Effector memory CD8-positive, alpha-beta T cell (primary cell): ENCODE measurements around the gene RBM22.

Experiments used
- ATAC-seq: fragments of 150-1000 bp; cut with Tn5 transposase; replicated peaks from 2 replicates; pipeline ENCODE4 v1.10.0; 2021; ENCODE audit warnings: mild to moderate bottlenecking, moderate library complexity
- DNase-seq, 3 experiments: peaks; one replicate each; pipeline ENCODE4 v3.0.0; 2021
- H3K27ac Mint-ChIP-seq, 2 donors: one replicate each; pipeline ENCODE4 v1.8.0; 2022; ENCODE audit warnings: mild to moderate bottlenecking in 2 of 2, mixed read lengths in 2 of 2, moderate library complexity in 2 of 2
- H3K27me3 Mint-ChIP-seq, 2 donors: one replicate each; pipeline ENCODE4 v1.8.0; 2022; ENCODE audit warnings: mixed read lengths in 2 of 2
- H3K36me3 Mint-ChIP-seq: one replicate; pipeline ENCODE4 v1.8.0; 2022; ENCODE audit warnings: mild to moderate bottlenecking, moderate library complexity, mixed read lengths; ENCODE audit not compliant: insufficient read depth
- H3K4me1 Mint-ChIP-seq, 2 donors: one replicate each; pipeline ENCODE4 v1.8.0; 2022; ENCODE audit warnings: low read depth in 2 of 2, mixed read lengths in 2 of 2
- H3K4me3 Mint-ChIP-seq, 2 donors: one replicate each; pipeline ENCODE4 v1.8.0; 2022; ENCODE audit warnings: mild to moderate bottlenecking in 2 of 2, mixed read lengths in 2 of 2, moderate library complexity in 2 of 2
- H3K9me3 Mint-ChIP-seq, 2 donors: one replicate each; pipeline ENCODE4 v1.8.0; 2022; ENCODE audit warnings: mixed read lengths in 2 of 2

Gene RBM22

DNA sequence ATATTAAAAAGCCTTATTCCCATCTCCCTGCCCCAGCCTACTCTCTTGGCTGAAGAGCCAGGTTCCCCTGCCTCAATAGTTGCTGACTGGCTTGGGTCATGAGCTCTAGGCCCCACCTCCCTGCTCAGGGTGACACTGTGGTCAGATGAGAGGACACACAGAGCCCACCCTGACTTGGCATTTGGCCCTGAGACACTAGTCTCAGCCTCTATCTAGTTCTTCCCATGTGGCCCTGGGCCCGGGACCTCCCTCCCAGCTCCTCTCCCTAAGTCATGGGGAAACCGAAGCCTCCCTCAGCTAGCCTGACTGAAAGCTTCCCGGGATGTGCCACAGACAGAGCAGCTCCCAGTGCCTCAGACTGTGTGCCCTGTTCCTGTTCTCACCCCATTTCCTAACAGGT, 45.6 kb downstream of the RBM22 start:
- Mint-ChIP-seq H3K27me3 (peaks cover 0 to 5% of the 10 kb centered on the region in 2 donors), H3K36me3 (no peaks in the 10 kb centered on the region), H3K4me1 (peaks cover 7 to 8% of the 10 kb centered on the region in 2 donors), H3K4me3 (peak overlapping the region; percentile 77), H3K27ac (no peak overlapping the region), H3K9me3 (no peaks in the 10 kb centered on the region)
- DNase-seq (no peak), ATAC-seq (no peak)

DNA sequence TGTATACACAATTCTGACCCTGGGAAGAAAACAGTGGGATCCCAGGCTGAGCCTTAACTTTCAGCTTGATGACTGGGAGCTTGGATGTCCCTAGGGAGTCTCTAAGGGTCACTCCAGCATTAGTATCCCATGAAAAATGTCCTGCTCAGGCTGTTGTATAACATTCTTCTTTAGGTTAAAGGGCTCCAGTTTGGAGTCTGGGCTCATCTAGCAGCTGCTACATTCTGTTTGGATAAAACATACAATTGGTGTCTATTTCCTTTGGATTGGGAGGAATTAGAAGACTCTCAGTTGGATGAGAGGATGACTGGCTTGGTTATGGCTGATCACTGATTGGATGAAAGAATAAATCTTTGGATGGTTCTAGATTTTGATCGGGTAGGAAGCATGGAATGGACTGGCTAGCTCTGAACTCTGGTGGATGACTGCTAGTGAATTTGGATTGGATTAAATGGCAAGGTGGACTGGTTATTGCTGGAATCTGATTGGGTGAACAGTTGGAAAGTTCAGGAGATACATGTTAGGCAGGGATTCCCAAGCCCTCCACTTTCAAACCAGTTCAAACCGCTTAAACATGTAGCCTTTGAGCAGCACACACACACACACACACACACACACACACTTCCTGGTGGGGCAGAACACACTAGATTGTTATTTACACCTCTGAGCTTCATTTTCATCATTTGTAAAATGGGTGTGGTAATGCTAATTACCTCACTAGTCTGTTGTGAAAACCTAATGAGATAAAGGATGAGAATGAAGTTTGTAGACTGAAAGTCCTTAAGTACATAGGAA, 46.9 kb downstream of the RBM22 start:
- Mint-ChIP-seq H3K4me1 (peaks cover 7 to 8% of the 10 kb centered on the region in 2 donors), H3K4me3 (no peak overlapping the region), H3K27ac (no peak overlapping the region), H3K27me3 (peaks cover 0 to 2% of the 10 kb centered on the region in 2 donors), H3K36me3 (no peaks in the 10 kb centered on the region), H3K9me3 (no peaks in the 10 kb centered on the region)
- no peak for DNase-seq
- ATAC-seq: no peak

DNA sequence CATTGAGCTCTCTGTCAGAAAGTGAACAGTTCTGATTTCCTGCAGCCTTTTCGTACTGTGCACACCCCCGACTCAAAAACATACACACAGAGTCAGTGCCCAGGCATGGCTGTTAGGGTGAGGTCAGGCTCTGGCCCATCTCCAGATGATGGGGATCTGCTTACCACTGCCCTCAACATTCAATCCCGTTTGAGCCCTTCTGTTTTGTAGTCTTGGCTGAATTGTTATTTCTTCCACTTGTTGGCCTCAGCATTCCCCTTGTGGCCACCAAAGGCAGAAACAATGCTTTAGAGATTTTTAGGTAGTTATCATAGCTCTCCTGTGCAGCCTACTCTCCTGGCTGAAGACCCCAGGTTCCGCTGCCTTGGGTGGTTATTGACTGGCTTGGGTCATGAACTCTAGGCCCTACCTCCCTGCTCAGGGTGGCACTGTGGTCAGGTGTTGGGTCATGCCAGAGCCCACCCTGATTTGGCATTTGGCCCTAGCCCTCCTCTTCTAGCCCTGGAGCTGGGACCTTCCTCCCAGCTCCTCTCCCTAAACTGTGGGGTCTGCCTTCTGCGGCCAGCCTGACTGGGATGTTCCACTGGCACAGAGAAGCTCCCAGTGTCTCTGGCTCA, 47.6 kb downstream of the RBM22 start:
- no peaks in the 10 kb centered on the region for H3K36me3 Mint-ChIP-seq
- no peak for ATAC-seq
- H3K27ac Mint-ChIP-seq: no peak overlapping the region
- H3K27me3 Mint-ChIP-seq: peaks cover 0 to 8% of the 10 kb centered on the region in 2 donors
- H3K9me3 Mint-ChIP-seq: no peaks in the 10 kb centered on the region
- H3K4me3 Mint-ChIP-seq: no peak overlapping the region
- DNase-seq: no peak
- H3K4me1 Mint-ChIP-seq: peaks cover 7 to 8% of the 10 kb centered on the region in 2 donors

DNA sequence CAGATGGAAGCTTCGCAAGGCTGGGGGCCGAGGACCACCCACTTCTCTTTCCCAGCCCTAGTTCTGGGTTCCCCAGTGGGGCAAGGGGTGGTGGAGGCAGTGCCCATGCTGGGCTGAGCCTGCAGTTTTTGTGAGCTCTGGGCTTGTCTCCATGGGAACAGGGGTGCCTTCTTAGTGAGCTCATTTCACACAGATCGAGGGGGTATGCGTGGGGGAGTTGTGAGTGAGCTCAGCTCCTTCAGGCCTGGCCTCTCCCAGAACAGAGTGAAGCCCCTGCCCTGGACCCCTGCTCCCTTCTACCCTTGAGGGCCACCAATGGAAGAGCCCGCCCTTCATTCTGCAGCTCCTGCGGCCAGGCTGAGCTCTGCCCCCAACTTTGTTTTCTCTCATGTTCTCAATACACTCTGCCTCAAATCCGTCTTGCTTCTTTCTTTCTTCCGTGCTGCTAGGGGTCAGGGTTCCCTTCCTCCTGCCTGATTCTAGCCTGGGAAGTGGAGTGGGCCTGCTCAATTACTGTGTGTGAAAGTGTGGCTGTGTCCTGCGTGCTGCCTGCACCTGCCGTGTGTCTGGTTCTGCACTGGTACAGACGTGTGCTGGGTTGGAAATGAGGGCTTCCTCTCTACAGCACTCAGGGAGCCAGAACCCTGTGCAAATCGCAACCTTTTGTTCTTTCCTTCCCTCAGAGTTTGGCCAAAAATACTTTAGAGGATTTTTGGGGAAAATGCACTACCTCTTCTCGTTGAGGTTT, 48.8 kb downstream of the RBM22 start:
- H3K4me1 Mint-ChIP-seq: peaks cover under 1 to 1% of the 10 kb centered on the region in 2 donors
- no peaks in the 10 kb centered on the region for H3K36me3 Mint-ChIP-seq
- no peak for ATAC-seq
- peaks cover 5 to 16% of the 10 kb centered on the region in 2 donors for H3K27me3 Mint-ChIP-seq
- no peak for DNase-seq
- H3K4me3 Mint-ChIP-seq: no peak overlapping the region
- no peaks in the 10 kb centered on the region for H3K9me3 Mint-ChIP-seq
- H3K27ac Mint-ChIP-seq: no peak overlapping the region

DNA sequence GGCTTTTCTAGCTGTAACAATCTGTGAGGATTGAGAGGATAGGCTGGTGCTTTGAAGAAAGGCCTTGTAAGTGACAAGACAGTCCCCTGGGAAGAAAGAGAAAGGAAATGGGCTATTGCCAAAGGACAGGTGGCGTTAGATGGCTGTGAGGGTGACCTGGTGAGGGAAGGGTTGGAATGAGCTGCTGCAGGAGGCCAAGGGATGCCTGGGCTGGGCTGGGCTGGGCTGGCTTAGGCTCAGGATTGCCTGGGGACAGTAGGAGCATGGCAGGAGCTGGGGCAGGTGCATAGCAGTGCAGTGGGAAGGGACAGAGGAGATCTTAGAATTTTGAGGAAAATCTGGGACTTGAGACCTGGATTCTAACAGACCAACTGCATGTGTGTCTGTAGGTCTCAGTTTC, 49.5 kb downstream of the RBM22 start:
- Mint-ChIP-seq H3K4me3 (no peak overlapping the region), H3K27ac (no peak overlapping the region), H3K27me3 (peaks cover 7 to 18% of the 10 kb centered on the region in 2 donors), H3K36me3 (no peaks in the 10 kb centered on the region), H3K4me1 (peaks cover 0 to 1% of the 10 kb centered on the region in 2 donors), H3K9me3 (no peaks in the 10 kb centered on the region)
- ATAC-seq: no peak
- no peak for DNase-seq

DNA sequence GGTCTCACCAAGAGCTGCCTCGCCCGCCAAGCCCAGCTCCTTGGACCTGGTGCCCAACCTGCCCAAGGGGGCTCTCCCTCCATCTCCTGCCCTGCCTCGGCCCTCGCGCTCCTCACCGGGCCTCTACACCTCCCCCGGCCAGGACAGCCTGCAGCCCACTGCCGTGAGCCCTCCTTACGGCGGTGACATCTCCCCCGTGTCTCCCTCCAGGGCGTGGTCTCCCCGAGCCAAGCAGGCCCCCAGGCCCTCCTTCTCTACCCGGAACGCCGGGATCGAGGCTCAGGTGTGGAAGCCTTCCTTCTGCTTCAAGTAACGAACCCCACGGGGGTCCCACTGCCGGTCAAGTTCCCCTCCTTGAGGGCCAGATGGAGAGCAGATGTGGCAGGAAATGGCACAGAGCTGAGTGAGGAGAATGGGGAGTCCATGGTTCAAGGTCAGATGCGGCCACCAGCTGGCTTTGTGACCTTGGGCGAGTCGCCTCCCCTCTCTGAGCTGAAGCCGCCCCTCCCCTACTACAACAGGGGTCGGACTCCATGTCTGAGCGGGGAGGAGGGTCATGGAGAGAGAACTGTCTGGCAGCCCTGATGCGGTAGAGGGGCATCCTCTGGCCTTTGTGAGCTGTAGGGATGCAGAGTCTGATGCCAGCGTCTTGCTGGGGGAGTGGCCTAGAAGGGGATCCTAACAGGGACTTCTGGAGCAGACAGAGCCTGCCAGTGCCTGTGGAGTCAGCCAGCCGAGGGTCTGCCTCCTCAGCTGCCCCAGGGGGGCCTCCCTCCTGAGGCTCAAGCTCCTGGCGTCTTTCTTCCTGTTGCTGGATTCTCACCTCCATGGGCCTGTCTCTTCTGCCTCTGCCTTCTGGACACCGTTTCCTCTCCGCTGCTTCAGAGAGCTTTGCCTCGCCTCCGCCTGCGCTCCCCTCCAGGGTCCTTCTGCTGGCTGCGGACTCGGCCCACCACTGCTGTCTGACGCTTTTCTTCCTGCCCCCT, 50.5 kb downstream of the RBM22 start:
- ATAC-seq (no peak), DNase-seq (no peak)
- H3K36me3 Mint-ChIP-seq: no peaks in the 10 kb centered on the region
- H3K4me1 Mint-ChIP-seq: peaks cover 0 to 1% of the 10 kb centered on the region in 2 donors
- H3K27ac Mint-ChIP-seq: no peak overlapping the region
- H3K4me3 Mint-ChIP-seq: no peak overlapping the region
- peaks cover 7 to 18% of the 10 kb centered on the region in 2 donors for H3K27me3 Mint-ChIP-seq
- H3K9me3 Mint-ChIP-seq: no peaks in the 10 kb centered on the region

DNA sequence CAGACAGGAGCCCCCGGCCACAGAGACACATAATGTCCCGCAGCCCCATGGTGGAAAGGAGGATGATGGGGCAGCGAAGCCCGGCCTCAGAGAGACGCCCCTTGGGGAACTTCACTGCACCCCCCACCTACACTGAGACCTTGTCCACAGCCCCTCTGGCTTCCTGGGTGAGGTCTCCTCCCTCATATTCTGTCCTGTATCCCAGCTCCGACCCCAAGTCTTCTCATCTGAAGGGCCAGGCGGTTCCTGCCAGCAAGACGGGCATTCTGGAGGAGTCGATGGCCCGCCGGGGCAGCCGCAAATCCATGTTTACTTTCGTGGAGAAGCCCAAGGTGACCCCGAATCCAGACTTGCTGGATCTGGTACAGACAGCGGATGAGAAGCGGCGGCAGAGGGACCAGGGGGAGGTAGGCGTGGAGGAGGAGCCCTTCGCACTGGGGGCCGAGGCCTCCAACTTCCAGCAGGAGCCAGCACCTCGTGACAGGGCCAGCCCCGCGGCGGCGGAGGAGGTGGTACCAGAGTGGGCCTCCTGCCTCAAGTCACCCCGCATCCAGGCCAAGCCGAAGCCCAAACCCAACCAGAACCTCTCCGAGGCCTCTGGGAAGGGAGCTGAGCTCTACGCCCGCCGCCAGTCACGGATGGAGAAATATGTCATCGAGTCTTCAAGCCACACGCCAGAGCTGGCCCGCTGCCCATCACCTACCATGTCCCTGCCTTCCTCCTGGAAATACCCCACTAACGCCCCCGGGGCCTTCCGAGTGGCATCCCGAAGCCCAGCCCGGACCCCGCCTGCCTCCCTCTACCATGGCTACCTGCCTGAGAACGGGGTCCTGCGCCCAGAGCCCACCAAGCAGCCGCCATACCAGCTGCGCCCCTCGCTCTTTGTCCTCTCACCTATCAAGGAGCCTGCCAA, 51.5 kb downstream of the RBM22 start:
- H3K27ac Mint-ChIP-seq: no peak overlapping the region
- H3K27me3 Mint-ChIP-seq: peaks cover 12 to 26% of the 10 kb centered on the region in 2 donors
- H3K4me3 Mint-ChIP-seq: no peak overlapping the region
- no peak for ATAC-seq
- H3K4me1 Mint-ChIP-seq: peaks cover 0 to 1% of the 10 kb centered on the region in 2 donors
- no peaks in the 10 kb centered on the region for H3K9me3 Mint-ChIP-seq
- H3K36me3 Mint-ChIP-seq: no peaks in the 10 kb centered on the region
- DNase-seq: no peak

DNA sequence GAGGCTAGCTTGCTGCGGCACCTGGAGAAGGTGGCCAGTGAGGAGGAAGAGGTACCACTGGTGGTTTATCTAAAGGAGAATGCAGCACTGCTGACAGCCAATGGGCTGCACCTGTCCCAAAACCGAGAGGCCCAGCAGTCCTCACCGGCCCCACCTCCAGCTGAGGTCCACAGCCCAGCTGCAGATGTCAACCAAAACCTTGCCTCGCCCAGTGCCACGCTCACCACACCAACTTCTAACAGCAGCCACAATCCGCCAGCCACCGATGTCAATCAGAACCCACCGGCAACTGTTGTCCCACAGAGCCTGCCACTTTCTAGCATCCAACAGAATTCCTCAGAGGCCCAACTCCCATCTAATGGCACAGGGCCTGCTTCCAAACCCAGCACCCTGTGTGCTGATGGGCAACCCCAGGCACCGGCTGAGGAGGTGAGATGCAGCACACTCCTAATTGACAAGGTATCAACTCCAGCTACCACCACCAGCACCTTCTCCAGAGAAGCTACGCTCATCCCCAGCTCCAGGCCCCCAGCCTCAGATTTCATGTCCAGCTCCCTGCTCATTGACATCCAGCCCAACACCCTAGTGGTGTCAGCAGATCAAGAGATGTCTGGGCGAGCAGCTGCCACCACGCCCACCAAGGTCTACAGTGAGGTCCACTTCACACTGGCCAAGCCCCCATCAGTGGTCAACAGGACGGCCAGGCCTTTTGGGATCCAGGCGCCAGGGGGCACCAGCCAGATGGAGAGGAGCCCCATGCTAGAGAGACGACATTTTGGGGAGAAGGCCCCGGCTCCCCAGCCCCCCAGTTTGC, 52.4 kb downstream of the RBM22 start:
- H3K36me3 Mint-ChIP-seq: peaks cover 3% of the 10 kb centered on the region
- H3K9me3 Mint-ChIP-seq: no peaks in the 10 kb centered on the region
- peaks cover 12 to 30% of the 10 kb centered on the region in 2 donors for H3K27me3 Mint-ChIP-seq
- H3K4me3 Mint-ChIP-seq: no peak overlapping the region
- no peaks in the 10 kb centered on the region for H3K4me1 Mint-ChIP-seq
- ATAC-seq: no peak
- H3K27ac Mint-ChIP-seq: no peak overlapping the region
- no peak for DNase-seq

DNA sequence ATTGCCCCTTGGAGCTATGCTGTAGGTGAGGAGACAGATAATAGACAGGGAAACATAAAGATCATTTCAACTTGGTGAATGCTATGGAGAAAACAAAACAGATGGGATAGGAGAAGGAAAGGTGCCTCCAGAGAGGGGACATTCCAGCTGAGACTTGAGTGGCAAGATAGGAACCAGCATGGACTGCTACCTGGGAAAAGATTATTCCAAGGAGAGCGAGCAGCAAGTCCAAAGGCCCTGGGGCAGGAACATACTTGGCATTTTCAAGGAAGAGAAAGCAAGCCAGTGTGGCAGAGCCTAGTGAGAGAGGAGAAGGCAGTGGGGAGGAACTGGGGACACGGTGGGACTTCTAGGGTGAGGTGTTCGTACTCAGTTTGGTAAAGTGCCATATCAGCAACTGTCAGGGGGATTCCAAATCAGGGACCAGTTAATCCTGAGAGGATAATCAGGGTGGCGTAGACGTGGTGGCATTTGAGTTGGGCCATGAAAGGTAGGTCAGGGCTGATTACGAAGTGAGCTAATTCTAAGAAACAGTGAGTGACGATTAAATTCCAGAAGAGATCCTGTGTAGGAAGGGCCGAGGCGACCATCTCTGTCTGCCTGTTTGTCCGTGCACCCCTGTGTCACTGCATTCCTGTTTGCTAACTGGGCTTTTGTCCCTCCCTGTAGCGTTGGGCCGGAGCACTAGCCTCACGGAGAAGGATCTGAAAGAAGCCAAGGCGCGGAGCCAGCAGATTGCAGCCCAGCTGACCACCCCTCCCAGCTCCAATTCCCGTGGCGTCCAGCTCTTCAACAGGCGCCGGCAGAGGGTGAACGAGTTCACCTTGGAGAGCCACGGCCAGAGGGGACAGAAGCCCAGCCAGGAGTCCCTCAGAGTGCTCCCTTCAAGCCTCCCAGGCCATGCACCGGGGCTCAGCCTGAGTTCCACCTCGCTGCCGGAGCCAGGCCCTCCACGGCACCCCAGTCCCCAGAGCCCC, 53.3 kb downstream of the RBM22 start:
- no peak for DNase-seq
- ATAC-seq: no peak
- Mint-ChIP-seq H3K27ac (peak overlapping the region in 1 of 2 donors; percentile 38), H3K36me3 (peaks cover 3% of the 10 kb centered on the region), H3K4me3 (no peak overlapping the region), H3K9me3 (no peaks in the 10 kb centered on the region), H3K4me1 (no peaks in the 10 kb centered on the region), H3K27me3 (peaks cover 19 to 30% of the 10 kb centered on the region in 2 donors)

DNA sequence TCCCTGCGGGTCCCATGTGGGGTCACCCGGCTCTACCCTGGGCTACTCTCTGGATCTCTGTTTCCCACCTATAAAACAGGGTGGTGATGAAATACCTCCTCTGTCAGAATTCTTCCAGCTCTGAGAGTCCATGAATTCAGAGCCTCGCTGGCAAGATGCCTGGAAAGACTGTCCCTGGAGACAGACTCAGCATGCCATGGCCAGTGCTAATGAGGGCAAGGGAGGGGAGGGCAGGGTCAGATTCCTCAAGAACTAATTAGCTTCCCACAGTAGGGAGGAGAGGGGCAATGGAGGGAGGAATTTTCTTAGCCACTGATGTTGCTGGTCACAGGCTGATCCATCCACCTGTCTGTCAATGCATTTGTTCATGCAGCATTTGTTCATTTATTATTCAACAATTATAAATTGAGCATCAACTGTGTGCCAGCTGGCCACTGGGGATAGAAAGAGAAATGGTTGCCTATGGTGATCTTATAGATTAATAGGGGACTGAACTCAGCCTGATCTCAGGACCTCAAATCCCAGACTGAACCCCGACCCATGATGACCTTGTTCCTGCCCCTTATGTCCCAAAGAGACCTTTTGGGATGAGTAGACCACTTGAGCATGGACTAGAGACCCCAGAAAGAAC, 55.7 kb downstream of the RBM22 start:
- DNase-seq: no peak
- H3K27ac Mint-ChIP-seq: no peak overlapping the region

More for the DNA sequence above, 55.7 kb downstream of the RBM22 start:
- Mint-ChIP-seq H3K4me1 (no peaks in the 10 kb centered on the region), H3K36me3 (peaks cover 3% of the 10 kb centered on the region), H3K27me3 (peaks cover 32 to 46% of the 10 kb centered on the region in 2 donors), H3K9me3 (no peaks in the 10 kb centered on the region), H3K4me3 (no peak overlapping the region)
- ATAC-seq: no peak
